Pancreas (tissue), 10 donors: ENCODE data around the gene TSPEAR. TPM values are rescaled to one million over a fixed set of nuclear protein-coding genes. Genes with fewer than 3 reads are reported as not detected.

Source experiments
- ATAC-seq, 4 donors: fragments of 200-7000 bp; cut with Tn5 transposase; one replicate each; pipeline versions ENCODE4 v1.8.0 to v1.9.1; 2020; ENCODE audit warnings: mild to moderate bottlenecking in 4 of 4, moderate library complexity in 4 of 4
- DNase-seq, 6 donors: peaks; one replicate each; pipeline ENCODE4 v3.0.0-alpha.2; 2020
- FAIRE-seq: peaks from 2 replicates; lab custom pipeline; 2012; peaks lifted over from hg19 to GRCh38; lab: Jason Lieb, UNC
- H3K27ac ChIP-seq, 4 donors: fragments of 200-600 bp; sonication (generic); 1 replicate in 3 of 4; 2 replicates in 1 of 4; pipeline versions ENCODE4 v1.5.0 to v1.8.0; 2020
- H3K27me3 ChIP-seq, 4 donors: fragments of 200-600 bp; one replicate each; pipeline ENCODE4 v1.8.0; 2021
- H3K36me3 ChIP-seq, 3 donors: fragments of 200-600 bp; sonication (generic) in 1 of 3; one replicate each; pipeline versions ENCODE4 v1.5.0 to v1.8.0; 2020 to 2021
- H3K4me1 ChIP-seq, 3 donors: fragments of 200-600 bp; one replicate each; pipeline ENCODE4 v1.8.0; 2021
- H3K4me3 ChIP-seq, 4 donors: fragments of 200-600 bp; sonication (generic) in 2 of 4; one replicate each; pipeline versions ENCODE4 v1.5.0 to v1.8.0; 2020 to 2021
- H3K9me3 ChIP-seq, 4 donors: fragments of 200-600 bp; one replicate each; pipeline ENCODE4 v1.8.0; 2021
- WGBS, 2 donors: extraction: QIAGEN DNeasy Blood & Tissue Kit; methylation state at CpG; one replicate each; pipeline ENCODE4 v1.1.7; 2013; 5-methylcytosine and 5-hydroxymethylcytosine counted together
- intact Hi-C, 3 donors: fragments of 100-400 bp; cut with DNase I; formaldehyde crosslinking; loops; one replicate each; pipeline versions ENCODE4 v1.11.1 to v1.14.2; 2022
- polyA plus RNA-seq, 2 donors: library from polyadenylated mRNA; stranded (reverse); fragments of 200-250 nt; gene quantifications; one replicate each; pipeline ENCODE4 v1.2.3, GENCODE V29; 2013
- total RNA-seq, 6 donors: library from RNA; stranded (reverse); fragmentation: NEBNext Ultra II Directional in 4 of 6; extraction: Animal tissue kit (Norgen Biotek cat#: 25700) in 4 of 6; gene quantifications; one replicate each; pipeline versions ENCODE4 v1.2.1 to v1.2.4, GENCODE V29; 2021 to 2023
- TF ChIP-seq, protein P1 (sequence below), 4 donors: fragments of 200-600 bp; sonication (generic) in 3 of 4; IDR thresholded peaks; one replicate each; pipeline versions ENCODE4 v1.5.0 to v1.8.0; 2021; ENCODE audit warnings: antibody characterized with exemption in 4 of 4
- donor health status: healthy with polysubstance abuse.
- donor health status: DM: no; HTN: no; CAD: no; lungs with moderate emphysema.
- donor health status: DM: no; HTN: no; CAD: no.
- donor health status: control.
- donor health status: control.
- donor health status: Bipolar disorder and iron deficiency.
- donor health status: DM: yes; HTN: yes; CAD: no.
- donor health status: DM: no; HTN: no; CAD: no.
- donor health status: DM: no; HTN: no; CAD: no.
- donor health status: DM: yes; HTN: yes; CAD: no.

The TSPEAR gene
- total and polyA plus RNA-seq, 8 donors: 0.05 to 1.4 (median 0.25) TPM; not detected in 1

DNA sequence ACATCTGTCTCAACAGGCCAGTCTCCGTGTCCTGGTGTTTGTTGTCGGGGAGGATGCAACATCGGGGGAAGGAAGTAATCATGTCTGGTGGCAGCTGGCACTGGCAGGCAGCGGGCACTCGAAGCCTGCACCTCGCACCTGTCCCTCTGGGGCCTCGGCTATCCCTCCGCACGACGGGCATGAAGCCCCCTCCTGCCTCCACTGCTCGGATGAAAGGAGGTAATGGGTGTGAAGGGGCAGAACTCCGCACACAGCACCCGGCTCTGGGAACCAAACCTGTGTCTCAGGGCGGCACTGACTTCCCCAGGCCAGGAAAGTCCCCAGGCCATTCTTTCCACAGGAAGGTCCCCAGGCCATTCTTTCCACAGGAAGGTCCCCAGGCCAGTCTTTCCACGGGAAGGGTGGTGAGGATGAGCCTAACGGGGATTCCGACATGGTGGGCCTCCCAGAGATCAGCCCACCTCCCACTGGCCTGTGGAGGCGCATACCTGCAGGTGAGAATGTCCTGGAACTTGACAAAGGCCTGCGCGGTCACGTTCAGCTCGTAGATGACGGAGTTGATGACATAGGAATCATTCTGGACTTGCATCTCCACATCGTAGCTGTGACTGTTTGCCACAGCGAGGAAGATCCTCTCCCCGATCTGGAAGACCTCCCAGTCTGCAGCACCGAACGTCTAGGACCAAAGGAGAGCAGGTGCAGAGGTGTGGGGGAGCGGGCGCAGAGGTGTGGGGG lies 202.5 kb downstream of the TSPEAR start:
- no peak overlapping the region for H3K27ac ChIP-seq
- H3K9me3 ChIP-seq: no peaks in the 10 kb centered on the region
- FAIRE-seq (no peak), ATAC-seq (no peak), DNase-seq (peak in 3 of 6 donors; percentile 28 to 50 (median 45))
- 78 to 86% methylated on average over 30 of the region's 30 CpGs for WGBS, 2 donors
- H3K4me3 ChIP-seq: no peak overlapping the region
- H3K4me1 ChIP-seq: peaks cover 0 to 9% (median 5%) of the 10 kb centered on the region in 3 donors
- intact Hi-C loops: no loop called here
- H3K27me3 ChIP-seq: no peaks in the 10 kb centered on the region
- TF ChIP-seq, protein P1, sequence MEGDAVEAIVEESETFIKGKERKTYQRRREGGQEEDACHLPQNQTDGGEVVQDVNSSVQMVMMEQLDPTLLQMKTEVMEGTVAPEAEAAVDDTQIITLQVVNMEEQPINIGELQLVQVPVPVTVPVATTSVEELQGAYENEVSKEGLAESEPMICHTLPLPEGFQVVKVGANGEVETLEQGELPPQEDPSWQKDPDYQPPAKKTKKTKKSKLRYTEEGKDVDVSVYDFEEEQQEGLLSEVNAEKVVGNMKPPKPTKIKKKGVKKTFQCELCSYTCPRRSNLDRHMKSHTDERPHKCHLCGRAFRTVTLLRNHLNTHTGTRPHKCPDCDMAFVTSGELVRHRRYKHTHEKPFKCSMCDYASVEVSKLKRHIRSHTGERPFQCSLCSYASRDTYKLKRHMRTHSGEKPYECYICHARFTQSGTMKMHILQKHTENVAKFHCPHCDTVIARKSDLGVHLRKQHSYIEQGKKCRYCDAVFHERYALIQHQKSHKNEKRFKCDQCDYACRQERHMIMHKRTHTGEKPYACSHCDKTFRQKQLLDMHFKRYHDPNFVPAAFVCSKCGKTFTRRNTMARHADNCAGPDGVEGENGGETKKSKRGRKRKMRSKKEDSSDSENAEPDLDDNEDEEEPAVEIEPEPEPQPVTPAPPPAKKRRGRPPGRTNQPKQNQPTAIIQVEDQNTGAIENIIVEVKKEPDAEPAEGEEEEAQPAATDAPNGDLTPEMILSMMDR (IDR thresholded peaks at IDR 0.05): no peak
- H3K36me3 ChIP-seq: no peaks in the 10 kb centered on the region

DNA sequence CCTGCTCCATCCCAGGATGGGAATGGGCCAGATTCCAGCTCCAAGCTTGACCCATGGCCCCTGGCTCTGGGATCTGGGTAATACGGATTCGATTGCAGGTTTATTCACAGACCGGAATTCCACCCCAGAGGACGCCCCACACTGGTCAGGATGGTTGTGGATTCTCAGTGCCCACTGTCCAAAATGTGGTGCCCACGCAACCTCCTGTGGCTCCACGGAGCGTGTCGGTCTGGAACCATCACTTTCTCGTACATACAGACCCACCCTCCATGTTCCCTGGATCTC lies 203.0 kb downstream of the TSPEAR start:
- ATAC-seq (no peak), DNase-seq (peak in 1 of 6 donors; percentile 29), FAIRE-seq (no peak)
- Histone ChIP-seq H3K36me3 (no peaks in the 10 kb centered on the region), H3K4me1 (peaks cover 0 to 9% (median 5%) of the 10 kb centered on the region in 3 donors), H3K27ac (no peak overlapping the region), H3K27me3 (no peaks in the 10 kb centered on the region), H3K4me3 (no peak overlapping the region), H3K9me3 (no peaks in the 10 kb centered on the region)
- TF ChIP-seq, protein P1 (IDR thresholded peaks at IDR 0.05): no peak
- 75 to 90% methylated on average over 9 of the region's 9 CpGs for WGBS, 2 donors
- intact Hi-C loops: no loop called here

DNA sequence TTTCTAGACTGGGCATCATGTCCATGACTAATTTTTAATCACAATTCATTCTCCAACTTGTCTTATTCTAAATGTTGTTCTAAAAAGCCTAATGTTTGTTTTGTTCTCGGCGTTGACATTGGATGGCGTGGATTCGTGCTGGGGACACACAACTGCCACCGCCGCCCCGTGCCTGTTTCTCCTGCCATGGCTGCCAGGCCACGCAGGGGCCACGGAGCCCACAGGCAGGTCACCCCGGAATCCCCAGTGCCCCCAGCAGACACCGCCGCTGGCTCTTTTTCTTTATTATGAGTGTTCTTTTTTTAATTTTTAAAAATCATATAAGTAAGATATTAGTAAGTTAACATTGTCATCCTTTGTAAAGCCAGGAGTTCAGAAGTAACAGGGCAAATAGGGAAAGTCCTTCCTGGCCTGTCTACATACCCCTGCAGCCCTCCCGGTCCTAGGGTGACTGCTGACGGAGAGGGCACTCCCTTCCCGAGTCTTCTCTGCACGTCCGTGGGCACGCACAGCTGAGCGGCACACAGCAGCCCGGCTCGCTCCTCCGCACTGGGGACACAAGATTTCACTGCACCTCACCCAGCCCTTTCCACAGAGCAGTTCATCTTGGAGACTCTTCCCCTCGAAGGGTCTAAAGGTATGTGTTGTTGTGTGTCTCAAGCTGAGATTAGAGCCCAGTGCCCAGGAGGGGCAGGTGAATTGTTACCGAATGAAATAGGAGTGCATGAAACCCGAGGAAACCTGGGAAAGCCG lies 203.5 kb downstream of the TSPEAR start:
- no peaks in the 10 kb centered on the region for H3K36me3 ChIP-seq
- FAIRE-seq (no peak), ATAC-seq (no peak), DNase-seq (peak in 2 of 6 donors; percentile 31 to 49)
- TF ChIP-seq, protein P1 (IDR thresholded peaks at IDR 0.05): no peak
- no peak overlapping the region for H3K4me3 ChIP-seq
- WGBS, 2 donors: 80 to 87% methylated on average over 26 of the region's 26 CpGs
- H3K9me3 ChIP-seq: no peaks in the 10 kb centered on the region
- H3K27me3 ChIP-seq: no peaks in the 10 kb centered on the region
- intact Hi-C loops: no loop called here
- no peak overlapping the region for H3K27ac ChIP-seq
- H3K4me1 ChIP-seq: peaks cover 0 to 9% (median 5%) of the 10 kb centered on the region in 3 donors

DNA sequence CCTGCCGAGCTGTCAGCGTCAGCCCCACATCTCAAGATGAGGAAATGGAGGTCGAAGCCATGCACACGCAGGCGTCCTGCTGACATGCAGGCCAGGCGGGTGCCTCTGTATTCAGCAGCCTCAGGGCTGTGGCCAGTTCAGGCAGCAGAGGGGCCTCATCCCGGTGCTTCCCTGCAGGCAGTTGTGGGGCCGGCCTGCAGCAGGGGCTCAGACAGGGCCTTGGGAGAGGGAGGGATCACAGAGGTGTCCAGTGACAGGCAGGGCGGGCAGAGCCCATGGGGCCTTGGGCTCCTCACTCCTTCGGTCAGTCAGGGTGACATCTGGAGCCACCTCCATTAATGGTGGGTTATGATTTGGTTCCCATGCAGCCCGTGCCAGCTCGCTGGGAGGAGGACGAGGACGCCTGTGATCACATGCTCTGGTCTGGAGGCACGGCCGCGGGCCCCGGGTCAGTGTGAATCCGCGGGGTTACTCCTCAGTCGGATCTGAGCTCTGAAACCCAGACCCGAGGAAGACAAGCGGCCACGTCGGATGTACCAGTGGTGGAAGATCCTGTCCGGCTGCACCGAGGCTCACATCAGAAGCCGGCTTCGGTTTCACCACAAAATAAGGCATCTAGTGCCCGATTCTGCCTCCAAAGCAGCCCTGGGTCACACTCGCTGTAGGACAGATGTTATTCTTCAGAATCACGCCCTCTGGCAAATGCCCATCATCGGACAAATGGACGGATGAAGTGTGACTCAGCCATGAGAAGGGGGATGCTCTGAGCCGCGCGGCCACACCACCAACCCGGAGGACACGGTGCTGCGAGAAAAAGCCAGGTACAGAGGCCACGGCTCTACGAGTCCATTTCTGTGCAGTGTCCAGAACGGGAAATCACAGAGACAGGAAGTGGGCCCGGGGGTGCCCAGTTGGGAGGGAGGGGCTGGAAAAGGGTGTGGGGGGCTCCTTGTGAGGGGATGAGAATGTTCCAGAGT lies 204.8 kb downstream of the TSPEAR start:
- no peaks in the 10 kb centered on the region for H3K36me3 ChIP-seq
- ATAC-seq (no peak), FAIRE-seq (no peak), DNase-seq (peak in 2 of 6 donors; percentile 51 to 59)
- no peak overlapping the region for H3K4me3 ChIP-seq
- TF ChIP-seq, protein P1 (IDR thresholded peaks at IDR 0.05): no peak
- no peaks in the 10 kb centered on the region for H3K9me3 ChIP-seq
- 80 to 90% methylated on average over 44 of the region's 44 CpGs for WGBS, 2 donors
- H3K27me3 ChIP-seq: no peaks in the 10 kb centered on the region
- intact Hi-C loops: no loop called here
- peaks cover 0 to 9% (median 5%) of the 10 kb centered on the region in 3 donors for H3K4me1 ChIP-seq
- no peak overlapping the region for H3K27ac ChIP-seq
